Activated CD4-positive, alpha-beta T cell treated with anti-CD3 and anti-CD28 coated beads, Interleukin-2, amount 50 U/mL, for 24 hours (primary cell): ENCODE data around the gene PNKD.

ENCODE experiments used
- DNase-seq, 2 donors: peaks; one replicate each; pipeline ENCODE4 v3.0.0-alpha.2; 2020; ENCODE audit warnings: low read depth in 1 of 2, low spot score in 1 of 2

Gene PNKD

GRCh38 chr2:218269900-218270720, at the start of gene PNKD, which contains the start of gene AAMP:
PNKD (plus strand) TSS chr2:218270519; CDS start chr2:218270536, 17 bp downstream.
AAMP (minus strand) TSS chr2:218270137; CDS start chr2:218270086, 51 bp downstream.
- peak; percentile 99 to 100 for DNase-seq

- DNase-seq, result no peak
Measured at GRCh38 chr2:218221000-218221399, 49.3 kb upstream of the PNKD start.

GRCh38 chr2:218223046-218223445, 47.3 kb upstream of the PNKD start:
- DNase-seq, result no peak

GRCh38 chr2:218224186-218224585, 46.1 kb upstream of the PNKD start:
- no peak for DNase-seq

GRCh38 chr2:218226903-218227302, 43.4 kb upstream of the PNKD start:
- no peak for DNase-seq

GRCh38 chr2:218228366-218229090, 41.8 kb upstream of the PNKD start:
- no peak for DNase-seq

- DNase-seq, result no peak
Measured at GRCh38 chr2:218229239-218229638, 41.1 kb upstream of the PNKD start.

- no peak for DNase-seq
Measured at GRCh38 chr2:218229851-218230250, 40.5 kb upstream of the PNKD start.

GRCh38 chr2:218230882-218231281, 39.4 kb upstream of the PNKD start:
- DNase-seq, result no peak

GRCh38 chr2:218233543-218233942, 36.8 kb upstream of the PNKD start:
- DNase-seq, result no peak

- DNase-seq, result no peak
Measured at GRCh38 chr2:218234521-218234920, 35.8 kb upstream of the PNKD start.

- DNase-seq, result no peak
Measured at GRCh38 chr2:218235017-218235416, 35.3 kb upstream of the PNKD start.

- DNase-seq, result no peak
Measured at GRCh38 chr2:218236829-218237228, 33.5 kb upstream of the PNKD start.

- DNase-seq, result no peak
Measured at GRCh38 chr2:218238887-218239286, 31.4 kb upstream of the PNKD start.

- DNase-seq, result no peak
Measured at GRCh38 chr2:218244204-218244603, 26.1 kb upstream of the PNKD start.

- no peak for DNase-seq
Measured at GRCh38 chr2:218244665-218245064, 25.7 kb upstream of the PNKD start.

GRCh38 chr2:218245214-218245613, 25.1 kb upstream of the PNKD start:
- no peak for DNase-seq

- no peak for DNase-seq
Measured at GRCh38 chr2:218249691-218250090, 20.6 kb upstream of the PNKD start.

- no peak for DNase-seq
Measured at GRCh38 chr2:218252509-218253231, 17.6 kb upstream of the PNKD start.

GRCh38 chr2:218253232-218253625, 17.1 kb upstream of the PNKD start:
- no peak for DNase-seq

GRCh38 chr2:218255446-218255845, 14.9 kb upstream of the PNKD start:
- DNase-seq, result no peak
